ENCODE results near the gene SIK1.
"Not testable (repeated sequence)": the region's sequence is repeated elsewhere in the genome, so short reads cannot be mapped to it uniquely, and the experiment has no call there.

SIK1 gene

DNA sequence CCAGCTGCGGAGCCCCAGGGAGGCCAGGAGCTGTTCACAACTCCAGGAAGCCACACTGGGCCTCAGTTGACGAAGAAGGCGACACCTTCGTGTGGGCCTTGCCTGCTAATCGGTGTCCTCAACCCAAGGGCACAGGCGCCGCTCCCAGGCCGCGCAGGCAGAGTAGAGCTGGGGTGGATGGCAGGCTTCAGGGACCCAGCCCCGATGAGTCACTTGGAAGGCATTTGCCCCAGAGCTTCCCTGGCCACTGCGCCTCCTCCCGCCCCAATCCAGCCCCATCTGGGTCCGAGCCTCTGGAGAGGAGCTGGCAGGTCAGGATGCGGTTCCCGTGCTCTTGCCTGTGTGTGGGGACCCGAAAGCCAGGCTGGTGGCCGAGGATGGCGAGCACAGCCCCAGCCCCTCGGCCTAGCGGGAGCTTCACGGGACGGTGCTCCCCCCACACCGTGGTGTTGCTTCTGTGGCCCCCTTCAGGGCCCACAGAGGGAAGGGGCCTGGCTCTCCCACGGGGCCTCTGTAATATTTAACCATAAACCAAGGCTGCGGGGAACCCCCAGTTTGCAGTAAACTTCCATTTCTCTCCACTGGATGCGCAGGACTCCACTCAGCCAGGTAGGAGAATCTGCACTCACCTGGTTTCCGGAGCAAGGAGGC lies 30.0 kb downstream of the SIK1 start:
- DNase-seq (ENCODE audit: low spot score): not testable (repeated sequence)

DNA sequence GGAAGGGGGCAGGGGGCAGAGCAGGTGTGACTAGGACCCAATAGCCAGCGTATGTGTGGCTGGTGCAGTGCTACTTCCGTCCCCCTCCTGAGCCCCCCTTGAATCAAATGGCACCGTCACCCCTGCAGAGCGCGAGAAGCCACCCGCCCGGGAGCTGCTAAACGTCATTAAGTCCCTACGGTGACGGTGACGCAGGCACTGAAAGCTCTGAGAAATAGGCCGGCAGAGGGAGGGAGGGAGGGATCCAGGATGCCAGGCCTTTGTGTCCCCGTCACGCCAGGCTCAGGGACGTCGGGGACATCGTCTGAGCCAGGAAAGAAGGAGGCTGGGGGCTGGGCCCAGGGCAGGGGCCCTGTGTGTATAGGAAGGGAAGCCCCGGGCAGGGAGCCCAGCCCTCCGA lies 43.6 kb downstream of the SIK1 start:
- DNase-seq (ENCODE audit: low spot score): not testable (repeated sequence)

DNA sequence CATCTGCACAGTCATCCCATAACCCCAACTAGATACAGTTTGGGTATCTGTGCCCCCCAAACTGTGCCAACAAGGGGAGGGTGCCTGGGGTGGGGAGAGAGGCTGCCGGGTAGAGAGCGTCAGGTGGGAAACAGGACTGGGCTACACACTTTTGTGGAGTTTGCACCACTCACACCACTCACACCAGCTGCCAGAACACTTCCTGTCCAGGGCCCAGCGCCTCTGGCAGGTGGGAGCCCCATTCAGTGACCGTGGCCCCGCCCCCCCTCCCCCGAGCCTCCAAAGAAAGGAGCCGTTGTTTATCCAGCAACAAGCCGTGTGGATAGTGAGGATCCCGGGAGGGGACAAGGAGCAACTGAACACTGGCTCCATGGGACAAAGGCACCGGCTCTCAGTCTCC lies 44.0 kb downstream of the SIK1 start:
- not testable (repeated sequence) for DNase-seq (ENCODE audit: low spot score)

DNA sequence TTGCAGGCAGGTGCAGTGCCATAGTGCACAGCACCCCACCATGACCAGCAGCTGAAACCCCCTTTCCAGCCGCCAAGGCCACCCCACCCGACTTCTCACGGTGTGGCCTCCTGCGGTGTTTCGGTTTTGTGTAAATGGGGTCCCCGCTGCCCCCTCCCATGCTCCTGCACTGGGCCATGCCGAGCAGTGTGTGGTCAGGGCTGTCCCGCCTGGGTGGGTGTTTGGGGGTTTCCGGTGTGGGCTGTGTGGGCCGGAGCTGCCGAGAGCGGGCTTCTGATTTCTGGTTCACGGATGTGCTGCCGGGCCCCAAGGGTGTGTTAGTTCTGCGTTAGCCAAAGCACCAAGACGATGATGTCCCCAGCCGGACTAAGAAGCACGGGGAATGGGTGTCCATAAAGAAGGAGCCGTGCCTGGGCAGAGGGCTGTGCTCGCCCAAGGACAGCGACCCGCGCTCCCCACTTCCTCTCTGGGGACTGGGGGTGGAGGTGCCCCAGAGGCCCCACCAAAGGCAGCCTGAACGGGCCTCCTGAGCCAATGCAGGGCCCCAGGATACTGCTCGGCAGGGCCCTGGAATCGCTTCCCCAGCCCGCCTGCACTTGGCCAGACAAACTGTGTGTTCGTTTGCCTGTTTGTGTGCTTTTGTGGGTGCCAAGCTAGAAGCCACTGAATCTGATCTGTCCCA lies 45.9 kb downstream of the SIK1 start:
- not testable (repeated sequence) for DNase-seq (ENCODE audit: low spot score)

DNA sequence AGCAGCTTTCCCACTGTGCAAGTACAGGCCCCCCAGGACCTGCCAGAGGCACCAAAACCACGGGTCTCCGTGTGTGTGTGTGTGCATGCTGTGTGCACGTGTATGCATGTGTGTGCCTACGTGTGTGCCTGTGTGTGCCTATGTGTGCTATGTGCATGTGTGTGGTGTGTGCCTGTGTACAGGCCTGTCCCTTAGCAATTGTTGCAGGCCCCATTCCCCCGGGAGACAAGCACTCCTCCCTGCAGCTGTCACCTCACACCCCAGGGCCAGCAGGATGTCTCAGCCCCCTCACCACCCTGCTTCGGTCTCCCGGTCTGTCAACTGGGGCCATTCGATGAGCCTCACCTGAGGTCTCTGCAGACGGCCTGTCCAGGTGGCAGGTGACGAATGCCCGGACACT lies 46.6 kb downstream of the SIK1 start:
- DNase-seq (ENCODE audit: low spot score): not testable (repeated sequence)

DNA sequence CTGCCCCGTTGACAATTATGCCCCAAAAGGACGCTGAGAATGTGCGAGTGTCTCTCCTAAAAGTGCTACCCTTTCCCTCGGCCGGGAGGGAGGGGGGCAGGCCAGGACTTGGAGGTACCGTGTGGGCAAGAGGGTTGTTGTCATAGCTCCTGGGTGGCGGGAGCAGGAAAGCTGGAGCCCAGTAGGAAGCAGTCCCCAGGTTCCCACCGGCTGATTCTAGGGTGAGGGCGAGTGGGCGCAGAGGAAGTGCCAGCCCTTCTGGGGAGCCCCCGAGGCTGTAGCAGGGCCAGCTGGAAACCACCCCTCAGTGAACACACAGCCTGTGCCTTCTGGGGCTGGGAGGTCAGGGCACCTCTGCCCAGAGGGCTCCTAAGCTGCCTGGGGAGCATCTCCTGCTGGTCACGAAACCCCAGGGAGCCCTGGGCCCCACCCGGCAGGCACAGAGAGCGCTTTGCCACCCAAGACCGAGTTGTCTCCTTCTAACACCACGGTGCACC lies 47.3 kb downstream of the SIK1 start:
- DNase-seq (ENCODE audit: low spot score): not testable (repeated sequence)

DNA sequence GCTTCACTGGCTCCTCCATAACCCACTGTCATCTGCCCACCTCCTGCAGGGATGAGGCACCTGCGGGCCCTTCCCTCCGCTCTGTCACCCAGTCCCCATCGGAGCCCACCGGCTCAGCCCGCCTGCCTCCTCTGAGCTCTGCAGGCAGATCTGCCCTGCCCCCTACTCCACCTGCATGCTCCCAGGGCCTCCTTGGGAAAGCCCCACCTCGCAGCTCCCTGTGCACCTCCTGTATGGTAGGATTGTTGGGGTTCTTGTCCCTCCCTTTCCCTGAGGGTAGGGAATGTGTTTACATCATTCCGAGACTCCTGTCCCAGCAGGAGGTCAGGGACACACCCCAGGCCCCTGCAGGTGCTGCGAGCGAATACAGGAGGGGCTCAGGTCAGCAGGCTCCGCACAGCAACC lies 50.5 kb downstream of the SIK1 start:
- no peak for DNase-seq (ENCODE audit: low spot score)

DNA sequence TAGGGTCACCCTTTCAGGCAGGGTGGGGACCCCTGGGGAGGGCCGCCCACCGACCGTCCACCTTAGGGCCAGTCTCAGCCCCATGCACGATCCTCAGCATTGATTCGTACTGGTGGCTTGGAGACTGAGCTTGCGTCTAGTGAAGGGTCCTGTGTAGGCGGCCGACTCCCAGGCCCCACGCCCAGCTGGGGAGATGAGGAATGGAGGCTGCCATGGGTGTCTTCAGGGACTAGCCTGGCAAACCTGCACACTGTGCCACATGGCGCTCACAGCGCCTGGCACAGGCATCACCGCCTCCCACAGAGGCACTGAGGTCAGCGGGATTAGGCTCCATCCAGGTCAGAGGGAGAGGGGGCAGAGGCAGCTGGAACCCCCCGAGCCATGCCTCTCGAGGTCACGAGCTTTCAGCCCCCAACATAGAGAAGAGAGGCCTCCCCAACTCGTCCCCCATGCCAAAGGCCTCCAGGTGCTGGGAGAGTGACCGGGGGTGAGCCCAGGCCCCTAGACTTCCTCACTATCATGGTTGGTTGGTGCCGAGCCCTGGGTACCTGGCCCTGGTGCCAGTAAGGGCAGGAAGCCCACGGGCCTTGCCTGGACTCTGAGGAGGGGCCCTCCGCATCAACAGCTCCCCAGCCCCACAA lies 51.0 kb downstream of the SIK1 start:
- DNase-seq (ENCODE audit: low spot score): no peak

DNA sequence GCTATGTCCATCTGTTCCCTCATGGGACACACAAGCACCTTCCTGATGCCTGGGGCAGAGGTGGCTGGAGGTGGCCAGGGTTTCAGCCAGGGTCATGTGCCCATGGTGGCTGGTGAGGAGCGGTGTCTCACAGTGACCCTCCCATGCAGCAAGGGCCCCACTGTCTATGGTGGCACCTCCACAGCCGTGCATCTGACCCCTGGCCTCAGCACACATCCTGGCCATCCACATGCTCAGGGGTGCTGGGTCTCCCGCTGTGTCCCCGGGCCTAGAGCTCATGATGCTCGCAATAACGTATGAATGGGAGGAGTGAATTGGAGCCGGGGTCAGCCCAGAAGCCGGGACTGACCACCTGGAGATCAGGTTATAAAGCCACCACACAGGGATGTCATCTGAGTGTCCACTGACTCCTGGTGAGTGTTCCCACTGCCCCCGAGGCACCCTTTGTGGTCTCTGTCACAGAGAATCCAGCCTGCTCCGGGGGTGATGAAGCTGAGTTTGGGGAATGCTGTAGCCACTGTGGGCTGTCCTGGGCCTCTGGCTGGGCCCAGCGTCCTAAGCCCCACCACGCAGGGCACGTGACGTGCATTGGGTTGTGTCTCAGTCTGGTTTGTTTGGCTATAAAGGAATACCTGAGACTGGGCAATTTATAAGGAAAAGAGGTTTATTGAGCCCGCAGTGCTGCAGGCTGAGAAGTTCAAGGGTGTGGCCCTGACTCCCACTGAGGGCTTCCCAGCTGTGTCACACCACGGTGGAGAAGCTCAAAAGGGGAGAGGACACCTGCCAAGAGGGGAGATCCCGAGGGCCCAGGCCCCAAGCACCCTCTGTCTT lies 51.7 kb downstream of the SIK1 start:
- DNase-seq (ENCODE audit: low spot score): no peak

DNA sequence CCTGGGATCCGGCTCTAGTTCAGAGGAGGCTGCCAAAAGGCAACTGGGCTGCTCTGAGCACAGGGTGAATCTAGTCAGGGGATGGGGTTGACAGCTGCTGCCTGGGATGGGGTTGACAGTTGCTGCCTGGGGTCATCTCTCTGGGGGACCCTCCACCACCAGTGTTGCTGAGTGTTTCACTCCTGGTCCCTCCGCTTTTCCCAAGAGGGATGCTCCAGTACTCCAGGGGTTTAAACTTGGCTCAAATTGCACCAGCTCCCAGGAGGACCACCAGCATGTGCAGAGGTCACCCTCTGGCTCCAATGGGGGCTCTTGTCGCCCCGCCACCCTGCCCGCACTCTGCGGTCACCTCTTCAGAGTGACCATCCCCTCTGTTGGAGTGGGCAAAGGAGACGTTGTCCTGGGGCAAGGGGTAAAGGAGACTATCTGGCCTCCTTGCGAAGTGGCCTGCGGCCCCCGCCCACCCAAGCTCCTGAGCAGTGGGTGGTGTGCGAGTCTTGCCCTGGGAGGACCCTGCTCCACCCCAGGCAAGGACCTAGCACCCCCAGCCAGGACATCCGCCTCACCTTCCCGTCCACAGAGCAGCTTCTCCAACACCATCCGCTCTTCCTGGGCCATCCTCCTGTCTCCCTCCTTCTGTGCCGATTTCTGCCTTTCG lies 52.6 kb downstream of the SIK1 start:
- DNase-seq (ENCODE audit: low spot score): no peak

DNA sequence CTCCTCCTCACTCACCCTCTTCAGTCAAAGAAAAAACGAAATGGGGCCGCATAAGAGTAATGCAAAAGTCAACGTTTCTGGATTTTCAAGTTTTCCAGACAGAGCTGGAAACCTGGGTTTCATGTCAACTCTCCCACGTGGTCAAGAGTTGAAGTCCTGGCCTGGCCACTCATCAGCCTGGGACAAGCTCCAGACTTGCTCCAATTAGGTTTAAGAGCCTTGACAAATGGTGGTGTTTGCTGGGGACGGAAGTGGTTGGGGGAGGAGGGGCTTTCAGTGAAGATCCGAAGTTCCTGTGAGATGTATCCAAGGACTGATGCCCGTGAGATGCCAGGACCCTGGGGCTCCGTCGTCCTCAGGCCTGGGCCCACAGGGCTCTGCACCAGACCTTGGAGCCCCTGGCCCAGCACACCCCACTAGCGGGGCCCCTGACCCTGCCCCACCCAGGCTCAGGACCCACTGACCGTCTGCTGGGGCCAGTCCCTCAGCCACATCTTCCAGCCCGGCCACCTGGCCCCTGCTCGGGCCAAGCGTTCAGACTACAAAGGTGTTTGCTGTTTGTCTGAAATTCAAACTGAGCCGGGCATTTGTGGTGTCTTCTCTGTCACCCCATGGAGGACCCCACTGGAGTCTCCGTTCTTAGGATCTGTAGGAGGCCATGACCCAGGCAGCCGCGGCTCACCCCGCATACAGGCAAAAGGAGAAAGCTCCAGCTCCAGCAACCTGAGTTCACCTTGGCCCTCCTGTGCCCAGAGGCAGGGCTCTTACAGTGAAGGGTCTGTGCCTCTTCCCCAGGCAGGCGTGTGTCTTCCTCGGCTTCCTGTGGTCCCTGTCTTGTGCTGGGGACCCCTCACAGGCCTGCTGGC lies 53.3 kb downstream of the SIK1 start:
- DNase-seq (ENCODE audit: low spot score): no peak

DNA sequence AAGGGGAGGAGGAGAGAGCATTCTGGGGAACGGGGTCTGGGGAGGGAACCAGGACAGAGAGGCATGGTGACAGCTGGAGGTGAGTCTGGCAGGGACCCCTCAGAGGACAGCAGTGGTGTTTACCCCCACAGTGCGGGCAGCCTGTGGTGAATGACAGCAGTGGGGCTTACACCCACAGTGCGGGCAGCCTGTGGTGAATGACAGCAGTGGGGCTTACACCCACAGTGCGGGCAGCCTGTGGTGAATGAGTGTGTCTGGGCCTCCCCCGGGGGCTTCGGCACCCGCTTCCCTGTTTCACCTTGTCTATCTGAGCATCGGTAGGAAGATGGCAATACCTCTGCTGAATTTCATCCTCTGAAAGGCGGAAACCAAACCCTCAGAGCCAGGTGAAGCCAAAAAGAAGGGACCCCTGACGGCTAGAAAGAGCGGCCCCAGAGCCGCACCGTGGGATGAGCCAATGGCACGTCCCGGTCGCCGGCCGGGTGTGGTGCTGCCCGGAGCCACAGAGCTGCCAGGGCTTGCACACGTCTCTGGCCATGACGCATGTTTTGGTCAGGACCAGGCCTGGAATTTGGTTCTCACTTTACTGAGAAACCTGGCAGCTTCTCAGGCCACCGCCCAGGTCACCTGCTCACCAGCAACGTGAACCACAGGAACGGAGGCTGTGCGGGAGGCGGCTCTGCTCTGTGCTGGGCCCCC lies 54.1 kb downstream of the SIK1 start:
- DNase-seq (ENCODE audit: low spot score): no peak

DNA sequence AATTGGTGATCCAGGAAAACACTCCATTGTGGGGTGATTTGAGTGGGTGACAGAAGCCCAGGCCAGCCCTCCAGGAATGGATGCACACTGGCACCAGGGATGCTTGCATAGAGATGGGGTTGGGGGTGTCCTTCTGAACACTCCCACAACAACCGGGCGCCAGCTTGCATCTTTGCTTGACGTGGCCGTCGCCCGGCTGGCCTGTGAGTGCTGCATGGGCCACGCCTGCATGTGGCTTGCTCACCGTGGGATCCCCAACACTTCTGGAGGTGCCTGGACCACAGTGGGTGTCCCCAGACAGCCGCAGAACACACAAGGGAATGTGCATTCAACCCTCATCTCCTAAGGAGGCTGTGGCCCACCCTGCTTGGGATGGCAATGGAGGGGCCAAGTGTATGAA lies 55.1 kb downstream of the SIK1 start:
- DNase-seq (ENCODE audit: low spot score): no peak

DNA sequence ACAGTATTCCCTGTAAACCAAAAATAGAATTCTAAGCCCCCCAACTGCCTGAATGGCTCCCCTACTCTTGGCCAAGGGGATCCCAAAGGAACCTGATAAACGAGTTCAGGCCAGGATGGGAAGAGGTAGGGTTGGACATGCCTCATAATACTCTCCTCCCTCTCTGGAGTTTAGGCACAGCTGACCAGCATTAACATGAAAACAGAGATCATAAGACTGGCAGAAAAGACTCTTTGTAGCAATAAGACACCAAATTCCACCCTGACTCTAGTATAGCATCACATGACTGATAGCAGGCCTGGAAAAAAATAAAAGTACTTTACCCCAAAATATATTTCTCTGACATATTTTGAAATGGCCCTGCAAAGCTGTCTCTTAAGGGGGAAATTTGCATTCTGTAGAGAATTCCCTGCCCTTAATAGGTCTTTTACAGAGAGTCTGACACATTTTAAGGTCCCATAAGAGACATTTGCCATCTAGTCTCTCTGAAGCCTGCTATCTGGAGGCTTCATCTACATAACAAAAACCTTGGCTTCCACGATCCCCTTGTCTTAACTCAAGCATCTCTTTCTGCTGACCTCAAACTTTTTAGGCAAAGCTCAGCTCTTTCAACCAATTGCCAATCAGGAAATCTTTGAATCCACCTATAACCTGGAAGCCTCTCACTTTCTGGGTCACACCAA lies 55.9 kb downstream of the SIK1 start:
- no peak for DNase-seq (ENCODE audit: low spot score)

DNA sequence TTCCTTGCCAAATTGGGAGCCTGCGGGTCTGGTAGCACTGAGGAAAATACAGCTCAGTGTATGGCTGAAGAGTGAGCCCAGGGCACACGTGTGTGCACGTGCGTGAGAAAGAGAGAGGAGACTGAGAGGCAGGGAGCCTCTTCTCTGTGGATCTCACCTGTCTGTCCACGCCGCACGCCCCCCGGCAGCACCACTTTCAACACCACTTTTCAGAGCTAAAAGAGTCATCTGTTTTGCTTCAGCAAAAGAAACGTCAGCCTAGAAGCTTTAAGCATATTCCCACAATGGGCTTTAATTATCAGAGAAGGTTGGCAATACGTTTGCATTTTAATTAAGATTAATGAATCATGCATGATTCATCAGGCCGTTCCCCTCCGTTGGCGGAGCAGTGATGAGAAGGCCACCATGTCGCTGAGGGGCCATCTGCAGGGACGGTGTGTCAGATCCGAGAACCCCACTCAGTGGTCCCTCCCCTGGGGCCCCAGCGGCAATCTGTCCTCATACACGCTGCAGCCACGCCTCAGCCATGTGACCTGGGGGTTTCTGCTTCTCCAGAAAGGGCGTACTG lies 56.8 kb downstream of the SIK1 start:
- no peak for DNase-seq (ENCODE audit: low spot score)

DNA sequence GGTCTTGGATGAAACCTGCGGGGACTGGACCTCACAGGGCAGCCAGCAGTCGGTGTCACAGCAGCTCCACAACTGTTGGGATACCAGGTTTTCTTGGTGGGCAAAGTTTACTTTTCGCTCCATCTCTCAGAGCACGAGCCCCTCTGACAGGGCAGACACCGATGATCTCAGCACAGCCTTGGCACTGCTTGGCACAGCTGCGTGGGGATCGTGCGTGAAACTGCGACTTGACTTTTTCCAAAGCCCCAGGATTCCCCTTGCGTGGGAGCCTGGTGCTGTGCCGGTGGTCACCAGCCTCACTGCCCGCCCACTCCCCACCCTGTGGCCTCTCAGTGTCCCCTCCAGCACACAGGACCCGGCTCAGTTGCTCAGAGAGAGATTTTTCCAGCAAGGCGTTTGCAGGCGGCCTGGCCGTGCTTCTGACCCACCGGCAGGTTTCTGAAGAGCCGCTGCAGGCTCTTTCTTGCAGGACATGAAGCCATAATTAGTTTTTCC lies 57.3 kb downstream of the SIK1 start:
- no peak for DNase-seq (ENCODE audit: low spot score)

DNA sequence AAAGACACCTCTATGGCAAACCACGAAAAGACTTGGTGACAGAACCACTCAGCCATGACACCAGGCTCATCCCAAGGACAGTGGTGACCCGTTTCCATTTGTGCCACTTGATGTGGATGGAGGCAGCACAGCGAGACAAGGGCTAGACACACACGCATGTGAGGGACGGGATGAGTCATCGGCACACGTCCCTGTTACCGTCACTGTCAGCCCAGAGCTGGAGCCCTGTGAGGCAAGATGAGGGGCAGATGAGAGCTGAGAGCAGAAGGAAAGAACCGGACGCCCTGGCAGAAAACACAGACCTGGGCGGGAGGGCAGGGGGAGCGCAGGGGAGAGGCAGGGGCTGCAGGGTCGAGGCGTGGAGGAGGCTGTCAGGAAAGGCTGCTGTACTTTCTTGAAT lies 57.8 kb downstream of the SIK1 start:
- no peak for DNase-seq (ENCODE audit: low spot score)

DNA sequence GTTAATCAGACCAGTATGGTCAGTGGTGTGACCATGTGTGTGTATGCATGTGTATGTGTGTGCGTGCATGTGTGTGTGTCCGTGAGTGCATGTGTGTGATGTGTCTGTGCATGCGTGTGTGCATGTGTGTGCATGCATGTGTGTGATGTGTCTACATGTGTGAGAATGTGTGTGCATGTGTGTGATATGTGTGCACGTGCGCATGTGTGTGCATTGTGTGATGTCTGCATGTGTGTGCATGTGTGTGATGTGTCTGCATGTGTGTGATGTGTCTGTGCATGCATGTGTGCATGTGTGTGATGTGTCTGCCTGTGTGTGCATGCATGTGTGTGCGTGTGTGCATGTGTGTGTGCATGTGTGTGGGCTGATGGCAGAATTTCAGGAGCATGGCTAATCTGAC lies 58.2 kb downstream of the SIK1 start:
- no peak for DNase-seq (ENCODE audit: low spot score)

DNA sequence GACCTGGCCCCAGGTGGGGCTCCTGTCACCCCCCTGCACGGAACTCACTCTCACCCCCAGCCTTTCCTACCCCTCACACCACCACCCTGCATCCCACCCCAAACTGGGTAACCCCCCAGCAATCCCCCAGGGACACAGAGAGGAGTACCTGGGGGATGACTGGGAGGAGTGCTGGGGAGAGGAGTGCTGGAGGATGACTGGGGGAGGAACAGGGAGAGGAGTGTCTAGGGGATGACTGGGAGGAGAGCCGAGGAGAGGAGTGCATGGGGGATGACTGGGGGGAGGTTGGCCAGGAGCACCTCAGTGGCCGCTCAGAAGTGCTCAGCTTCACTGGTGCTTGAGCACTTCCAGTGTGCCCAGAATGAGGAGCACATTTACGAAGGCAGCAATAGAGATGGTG lies 59.1 kb downstream of the SIK1 start:
- no peak for DNase-seq (ENCODE audit: low spot score)

Measured in globus pallidus (tissue), 1 donor.